Naive B cell (primary cell): Measurements from ENCODE around the gene PTPRD. TPM values are rescaled to one million over a fixed set of nuclear protein-coding genes. Genes with fewer than 3 reads are reported as not detected.

Source experiments
- ATAC-seq, 2 donors: fragments of 150-1000 bp; cut with Tn5 transposase; 2 replicates each; pipeline ENCODE4 v1.10.0; 2021; ENCODE audit warnings: low read depth in 2 of 2, mild to moderate bottlenecking in 2 of 2, moderate library complexity in 2 of 2
- DNase-seq: peaks from one replicate; pipeline ENCODE4 v3.0.0; 2022
- H3K27ac Mint-ChIP-seq, 6 donors: one replicate each; pipeline ENCODE4 v1.8.0; 2020 to 2022; ENCODE audit warnings: mild to moderate bottlenecking in 6 of 6, mixed read lengths in 6 of 6, moderate library complexity in 5 of 6, inconsistent platforms in 2 of 6
- H3K27me3 Mint-ChIP-seq, 3 donors: one replicate each; pipeline ENCODE4 v1.8.0; 2021 to 2022; ENCODE audit warnings: mixed read lengths in 3 of 3, mild to moderate bottlenecking in 1 of 3
- H3K36me3 Mint-ChIP-seq, 2 donors: one replicate each; pipeline ENCODE4 v1.8.0; 2020 to 2022; ENCODE audit warnings: mixed read lengths in 2 of 2, inconsistent platforms in 1 of 2, mild to moderate bottlenecking in 1 of 2
- H3K4me1 Mint-ChIP-seq, 3 donors: one replicate each; pipeline ENCODE4 v1.8.0; 2020 to 2022; ENCODE audit warnings: mixed read lengths in 3 of 3, inconsistent platforms in 1 of 3, mild to moderate bottlenecking in 1 of 3, moderate library complexity in 1 of 3
- H3K4me3 Mint-ChIP-seq, 8 donors: one replicate each; pipeline ENCODE4 v1.8.0; 2020 to 2022; ENCODE audit warnings: mild to moderate bottlenecking in 8 of 8, mixed read lengths in 8 of 8, moderate library complexity in 8 of 8, inconsistent platforms in 2 of 8
- H3K9me3 Mint-ChIP-seq, 7 donors: one replicate each; pipeline ENCODE4 v1.8.0; 2020 to 2022; ENCODE audit warnings: mixed read lengths in 7 of 7, mild to moderate bottlenecking in 5 of 7, inconsistent platforms in 2 of 7, moderate library complexity in 1 of 7
- polyA plus RNA-seq, 6 donors: library from polyadenylated mRNA; unstranded; fragments of 300-500 nt; fragmentation: Illumina TruSeq; gene quantifications; one replicate each; pipeline ENCODE4 v1.2.3, GENCODE V29; 2021; ENCODE audit warnings: low read depth in 6 of 6

Gene PTPRD
- polyA plus RNA-seq, 6 donors from 2014 or later, result not detected

DNA sequence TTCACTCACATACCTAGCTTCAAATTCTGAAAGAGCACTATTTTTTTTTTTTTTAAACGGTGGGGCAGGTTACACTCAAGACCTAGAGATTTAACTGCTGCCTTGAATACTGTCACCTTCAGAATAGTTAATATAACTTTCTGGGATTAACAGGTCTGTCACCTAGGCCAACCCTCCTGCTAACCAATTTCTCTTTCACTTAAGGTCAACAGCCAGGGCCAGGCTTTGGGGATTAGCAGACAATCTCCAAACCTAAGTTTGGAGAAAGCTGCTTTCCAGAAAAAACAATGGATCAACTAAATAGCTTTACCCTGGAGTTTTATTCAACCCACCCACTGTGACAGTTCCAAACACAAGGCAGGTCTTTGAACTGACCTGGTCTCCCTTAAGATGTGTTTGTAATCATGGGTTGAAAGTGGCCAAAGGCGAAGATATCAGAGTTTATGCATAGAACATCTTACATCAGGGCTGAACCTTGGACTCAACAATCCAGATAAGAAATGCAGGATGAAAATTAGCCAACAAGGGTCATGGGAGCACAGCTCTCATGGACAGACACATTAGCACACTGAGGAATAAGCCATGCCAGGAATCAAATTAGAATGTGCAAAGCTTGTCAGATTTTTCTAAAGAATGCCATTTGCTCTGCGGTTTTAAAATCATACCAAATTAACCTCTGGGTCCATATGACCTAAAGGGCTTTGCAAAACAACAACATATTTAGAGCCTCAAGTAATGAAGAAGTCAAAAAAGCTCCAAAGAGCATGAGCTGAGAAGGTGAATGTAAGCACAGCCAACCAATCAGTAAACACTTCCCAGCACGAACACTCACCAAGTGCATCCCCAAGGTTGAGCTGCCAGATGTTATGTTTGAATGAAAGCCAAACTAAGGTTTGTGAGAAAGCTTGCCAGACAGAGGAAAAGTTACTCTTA, 2274.7 kb downstream of the PTPRD start:
- no peak for DNase-seq
- no peak for ATAC-seq
- Mint-ChIP-seq H3K27me3 (no peaks in the 10 kb centered on the region), H3K4me3 (no peak overlapping the region), H3K9me3 (no peaks in the 10 kb centered on the region), H3K27ac (no peak overlapping the region), H3K4me1 (peaks cover 0 to 6% (median 0%) of the 10 kb centered on the region in 3 donors), H3K36me3 (no peaks in the 10 kb centered on the region)

DNA sequence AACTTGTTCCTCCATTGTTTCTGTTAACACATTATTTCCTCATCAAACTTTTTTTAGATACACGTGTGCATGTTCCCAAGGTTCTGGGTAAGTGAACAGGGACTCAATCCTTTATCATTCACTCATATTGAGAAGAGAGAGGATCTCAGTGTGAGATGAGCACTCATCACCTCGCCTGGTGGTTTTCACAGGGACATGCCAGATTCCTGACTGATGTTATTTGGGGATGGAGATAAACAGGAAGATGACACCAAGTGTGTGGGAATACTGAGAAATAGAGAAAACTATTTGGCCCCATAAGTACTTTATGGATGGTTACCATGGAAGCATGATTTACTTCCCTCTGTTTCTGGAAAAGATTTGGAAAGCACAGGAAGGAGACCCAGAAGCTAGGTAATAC, 2279.9 kb downstream of the PTPRD start:
- Mint-ChIP-seq H3K27me3 (no peaks in the 10 kb centered on the region), H3K9me3 (peaks cover 0 to 4% (median 0%) of the 10 kb centered on the region in 7 donors), H3K4me1 (peaks cover 0 to 6% (median 0%) of the 10 kb centered on the region in 3 donors), H3K36me3 (no peaks in the 10 kb centered on the region), H3K27ac (no peak overlapping the region), H3K4me3 (no peak overlapping the region)
- DNase-seq (no peak), ATAC-seq (no peak)

DNA sequence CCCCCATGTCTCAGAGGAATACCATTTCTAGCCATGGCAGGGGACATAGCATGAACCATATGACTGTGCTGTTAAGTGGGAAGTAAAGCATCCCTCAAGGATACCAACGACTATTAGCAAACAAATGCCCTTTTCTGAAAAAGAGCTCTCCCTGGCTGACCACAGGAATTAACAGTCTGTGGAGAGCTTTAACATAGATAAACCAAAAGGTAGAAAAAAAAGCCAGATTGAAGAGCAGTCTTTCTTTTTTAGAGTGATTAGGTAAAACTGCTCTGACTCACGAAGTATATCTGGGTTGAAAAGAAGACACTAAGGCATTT, 2280.5 kb downstream of the PTPRD start:
- peaks cover 0 to 6% (median 0%) of the 10 kb centered on the region in 3 donors for H3K4me1 Mint-ChIP-seq
- H3K4me3 Mint-ChIP-seq, result no peak overlapping the region
- H3K36me3 Mint-ChIP-seq, result no peaks in the 10 kb centered on the region
- no peak overlapping the region for H3K27ac Mint-ChIP-seq
- DNase-seq, result no peak
- H3K27me3 Mint-ChIP-seq, result no peaks in the 10 kb centered on the region
- no peak for ATAC-seq
- H3K9me3 Mint-ChIP-seq, result peaks cover 0 to 4% (median 0%) of the 10 kb centered on the region in 7 donors

DNA sequence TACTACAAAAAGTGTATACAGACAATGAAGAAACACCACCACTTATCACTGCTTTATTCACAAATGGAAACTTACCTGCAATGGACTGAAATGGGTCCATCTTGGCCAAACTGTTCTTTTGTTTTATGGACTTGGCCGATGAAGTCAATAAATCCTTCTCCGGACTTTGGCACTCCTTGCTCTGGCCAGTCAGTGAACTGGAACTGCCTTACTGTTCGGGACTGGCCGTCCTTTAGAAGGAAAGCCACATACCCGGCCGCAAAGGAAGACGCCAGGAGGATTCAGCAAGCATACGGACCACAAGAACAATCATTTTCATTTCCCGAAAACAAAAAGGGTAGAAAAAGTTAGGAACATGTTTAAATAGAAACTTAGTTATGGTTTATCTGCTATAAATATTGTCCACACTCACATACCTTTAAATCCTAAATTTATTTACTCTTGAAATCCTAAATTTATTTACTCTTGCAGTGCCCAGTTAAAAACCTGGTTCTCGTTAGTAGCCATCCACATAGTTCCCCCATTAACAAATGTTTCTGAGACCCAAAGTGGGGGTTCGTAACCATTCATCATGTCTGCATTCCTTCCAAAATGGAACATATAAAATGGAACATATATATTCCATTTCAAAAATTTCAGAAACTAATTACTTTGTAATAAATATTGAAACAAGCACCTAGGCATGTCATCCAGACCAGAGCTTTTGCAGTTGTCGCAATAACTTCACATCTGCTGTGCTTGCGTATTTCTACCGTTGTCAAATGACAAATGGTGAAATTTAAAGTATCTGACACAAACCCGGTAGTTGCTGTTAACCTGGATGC, 2281.1 kb downstream of the PTPRD start:
- Mint-ChIP-seq H3K4me3 (no peak overlapping the region), H3K27ac (no peak overlapping the region), H3K27me3 (no peaks in the 10 kb centered on the region), H3K9me3 (peaks cover 0 to 4% (median 0%) of the 10 kb centered on the region in 7 donors), H3K4me1 (peaks cover 0 to 6% (median 0%) of the 10 kb centered on the region in 3 donors), H3K36me3 (no peaks in the 10 kb centered on the region)
- DNase-seq (no peak), ATAC-seq (no peak)

DNA sequence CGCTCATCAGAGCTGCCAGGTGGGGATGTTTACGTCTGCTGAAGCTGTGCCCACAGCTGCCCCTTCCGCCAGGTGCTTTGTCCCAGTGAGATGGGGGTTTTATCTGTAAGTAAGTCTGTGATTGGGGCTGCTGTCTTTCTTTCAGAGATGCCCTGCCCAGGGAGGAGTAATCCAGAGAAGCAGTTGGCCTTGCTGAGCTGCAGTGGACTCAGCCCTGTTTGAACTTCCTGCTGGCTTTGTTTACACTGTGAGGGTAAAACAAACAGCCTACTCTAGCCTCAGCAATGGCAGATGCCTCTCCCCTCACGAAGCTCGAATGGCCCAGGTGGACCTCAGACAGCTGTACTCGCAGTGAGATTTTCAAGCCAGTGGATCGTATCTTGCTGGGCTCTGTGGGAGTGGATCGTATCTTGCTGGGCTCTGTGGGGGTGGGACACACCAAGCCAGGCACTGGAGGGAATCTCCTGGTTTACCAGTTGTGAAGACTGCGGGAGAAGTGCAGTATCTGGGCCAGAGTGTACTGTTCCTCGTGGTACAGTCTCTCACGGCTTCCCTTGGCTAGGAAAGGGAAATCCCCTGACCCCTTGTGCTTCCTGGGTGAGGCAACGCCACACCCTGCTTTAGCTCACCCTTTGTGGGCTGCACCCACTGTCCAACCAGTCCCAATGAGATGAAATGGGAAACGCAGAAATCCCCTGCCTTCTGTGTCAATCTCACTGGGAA, 2283.1 kb downstream of the PTPRD start:
- H3K4me1 Mint-ChIP-seq, result no peaks in the 10 kb centered on the region
- H3K9me3 Mint-ChIP-seq, result peaks cover 0 to 5% (median 0%) of the 10 kb centered on the region in 7 donors
- DNase-seq, result no peak
- no peak overlapping the region for H3K4me3 Mint-ChIP-seq
- no peaks in the 10 kb centered on the region for H3K36me3 Mint-ChIP-seq
- no peaks in the 10 kb centered on the region for H3K27me3 Mint-ChIP-seq
- no peak for ATAC-seq
- H3K27ac Mint-ChIP-seq, result no peak overlapping the region

DNA sequence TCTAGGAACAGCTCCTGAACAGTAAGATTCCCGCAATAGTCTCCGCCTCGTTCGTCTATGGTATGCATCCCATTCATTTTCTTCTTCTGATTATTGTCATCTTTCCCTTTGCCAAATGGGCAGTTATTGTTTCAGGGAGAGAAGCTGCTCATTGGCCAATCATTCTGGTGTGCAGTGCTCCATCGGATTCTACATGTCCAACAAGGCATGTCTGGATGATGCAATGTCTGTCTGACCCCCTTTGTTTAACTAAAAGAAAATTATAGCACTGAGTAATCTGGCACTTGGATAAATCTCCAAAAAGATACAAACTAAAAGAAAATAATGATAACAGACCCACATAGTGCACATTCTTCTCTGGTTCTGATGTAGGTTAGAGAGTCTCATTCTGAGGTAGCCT, 2297.6 kb downstream of the PTPRD start:
- Mint-ChIP-seq H3K4me1 (no peaks in the 10 kb centered on the region), H3K27me3 (peaks cover 0 to 7% (median 0%) of the 10 kb centered on the region in 3 donors), H3K9me3 (peaks cover 0 to 14% (median 4%) of the 10 kb centered on the region in 7 donors), H3K36me3 (no peaks in the 10 kb centered on the region), H3K27ac (no peak overlapping the region), H3K4me3 (no peak overlapping the region)
- ATAC-seq (no peak), DNase-seq (no peak)

DNA sequence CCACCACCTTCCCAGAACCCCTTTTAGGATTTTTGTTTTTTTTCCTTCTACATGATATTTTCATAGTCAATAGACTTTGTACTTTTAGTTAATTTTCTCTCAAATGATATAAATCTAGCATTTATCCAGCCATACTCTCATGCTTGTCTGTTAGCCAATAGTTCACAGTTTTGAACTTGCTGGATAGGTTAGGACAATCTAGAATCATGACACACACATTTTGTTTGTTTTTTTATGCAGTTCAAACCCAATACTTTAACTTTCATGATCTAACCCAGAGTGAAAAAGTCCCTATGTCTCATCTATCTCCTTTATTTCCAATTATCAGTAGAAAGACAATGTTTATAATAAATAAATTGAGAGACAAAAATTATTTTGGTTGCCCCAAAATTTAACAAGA, 2303.5 kb downstream of the PTPRD start:
- Mint-ChIP-seq H3K27me3 (peaks cover 0 to 18% (median 8%) of the 10 kb centered on the region in 3 donors), H3K36me3 (peaks cover 4 to 8% of the 10 kb centered on the region in 2 donors), H3K27ac (no peak overlapping the region), H3K9me3 (peaks cover 5 to 44% (median 20%) of the 10 kb centered on the region in 7 donors), H3K4me1 (no peaks in the 10 kb centered on the region), H3K4me3 (no peak overlapping the region)
- DNase-seq (no peak), ATAC-seq (no peak)

DNA sequence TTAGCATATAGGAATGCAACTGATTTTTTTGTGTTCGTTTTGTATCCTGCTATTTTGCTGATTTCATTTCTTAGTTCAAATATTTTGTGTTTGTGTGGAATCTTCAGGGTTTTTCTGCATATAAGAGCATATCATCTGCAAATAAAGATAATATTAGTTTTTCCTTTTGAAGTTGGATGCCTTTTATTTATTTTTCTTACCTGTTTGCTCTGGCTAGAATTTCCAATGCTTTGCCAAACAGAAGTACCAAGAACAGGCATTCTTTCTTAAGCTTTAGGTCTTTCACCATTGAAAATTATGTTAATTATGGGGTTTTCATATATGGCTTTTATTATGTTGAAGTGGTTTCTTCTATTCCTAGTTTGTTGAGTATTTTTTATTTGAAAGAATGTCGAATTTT, 2308.1 kb downstream of the PTPRD start:
- Mint-ChIP-seq H3K4me1 (no peaks in the 10 kb centered on the region), H3K36me3 (peaks cover 4 to 8% of the 10 kb centered on the region in 2 donors), H3K4me3 (no peak overlapping the region), H3K9me3 (peaks cover 5 to 24% (median 18%) of the 10 kb centered on the region in 7 donors), H3K27me3 (peaks cover 0 to 12% (median 8%) of the 10 kb centered on the region in 3 donors), H3K27ac (no peak overlapping the region)
- no peak for DNase-seq
- no peak for ATAC-seq

DNA sequence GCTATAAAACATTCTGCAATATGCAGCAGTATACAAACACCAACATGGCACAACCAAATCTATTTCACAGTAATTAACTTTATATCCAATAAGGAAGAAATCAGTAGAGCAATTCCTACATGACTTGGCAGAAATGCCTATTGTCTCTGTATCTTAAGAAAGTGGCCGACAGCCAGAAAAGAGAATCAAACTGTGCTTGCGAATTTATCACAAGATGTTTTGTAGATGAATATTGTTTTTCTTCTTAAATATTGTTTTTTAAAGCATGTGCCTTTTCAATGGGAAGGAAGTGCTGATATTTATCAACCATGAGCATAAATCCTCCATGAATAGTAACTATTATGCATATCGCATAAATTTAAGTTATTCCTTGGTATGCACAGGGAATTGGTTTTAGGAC, 2311.5 kb downstream of the PTPRD start:
- no peak overlapping the region for H3K4me3 Mint-ChIP-seq
- ATAC-seq, result no peak

DNA sequence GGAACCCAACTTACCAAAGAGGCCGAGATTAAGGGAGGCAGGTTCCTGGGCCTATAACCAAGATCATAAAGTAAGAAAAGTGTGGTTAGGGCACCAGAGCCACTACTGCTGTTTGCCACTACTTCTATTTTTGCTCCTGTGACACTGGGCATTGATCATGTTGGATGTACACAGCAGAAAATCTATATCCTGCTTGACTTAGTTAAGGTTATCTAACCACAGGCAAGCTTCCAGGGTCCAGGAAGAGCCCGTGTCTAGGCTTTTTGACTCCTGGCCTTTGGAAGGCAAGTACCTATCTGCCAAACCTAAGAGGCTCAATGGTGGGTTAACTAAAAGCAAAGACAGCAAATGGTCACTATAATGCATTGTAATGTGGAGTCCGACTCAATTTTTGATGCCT, 2315.8 kb downstream of the PTPRD start:
- Mint-ChIP-seq H3K9me3 (peaks cover 0 to 2% (median 0%) of the 10 kb centered on the region in 7 donors), H3K27me3 (peaks cover 0 to 6% (median 0%) of the 10 kb centered on the region in 3 donors), H3K36me3 (no peaks in the 10 kb centered on the region), H3K27ac (no peak overlapping the region), H3K4me1 (no peaks in the 10 kb centered on the region), H3K4me3 (no peak overlapping the region)
- ATAC-seq, result no peak
- DNase-seq, result no peak

More for the DNA sequence above, 2311.5 kb downstream of the PTPRD start:
- Mint-ChIP-seq H3K27ac (no peak overlapping the region), H3K9me3 (peaks cover 0 to 7% (median 0%) of the 10 kb centered on the region in 7 donors), H3K4me1 (no peaks in the 10 kb centered on the region), H3K36me3 (no peaks in the 10 kb centered on the region), H3K27me3 (no peaks in the 10 kb centered on the region)
- no peak for DNase-seq

DNA sequence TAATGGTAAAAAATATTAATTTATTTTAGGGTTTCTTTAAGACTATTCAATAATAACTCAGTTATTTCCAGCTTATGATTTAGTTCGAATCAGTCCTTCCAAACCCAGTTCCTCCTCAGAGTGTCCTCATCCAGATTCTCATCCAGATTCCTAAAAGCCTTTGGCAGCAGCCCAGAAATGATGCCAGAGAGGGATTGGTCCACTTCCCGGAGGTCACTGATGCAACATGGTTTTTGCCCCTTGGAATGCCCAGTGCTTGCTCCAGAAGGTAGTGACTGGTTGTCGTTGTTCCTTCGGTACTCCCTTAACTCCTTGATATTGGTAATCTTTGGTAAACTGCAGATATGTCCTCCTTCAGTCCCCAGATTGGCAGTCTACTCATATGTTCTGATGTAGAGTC, 2320.1 kb downstream of the PTPRD start:
- H3K36me3 Mint-ChIP-seq, result no peaks in the 10 kb centered on the region
- H3K4me3 Mint-ChIP-seq, result no peak overlapping the region
- peaks cover 0 to 2% (median 0%) of the 10 kb centered on the region in 7 donors for H3K9me3 Mint-ChIP-seq
- ATAC-seq, result no peak
- H3K27ac Mint-ChIP-seq, result no peak overlapping the region
- DNase-seq, result no peak
- no peaks in the 10 kb centered on the region for H3K4me1 Mint-ChIP-seq
- H3K27me3 Mint-ChIP-seq, result peaks cover 0 to 6% (median 0%) of the 10 kb centered on the region in 3 donors

DNA sequence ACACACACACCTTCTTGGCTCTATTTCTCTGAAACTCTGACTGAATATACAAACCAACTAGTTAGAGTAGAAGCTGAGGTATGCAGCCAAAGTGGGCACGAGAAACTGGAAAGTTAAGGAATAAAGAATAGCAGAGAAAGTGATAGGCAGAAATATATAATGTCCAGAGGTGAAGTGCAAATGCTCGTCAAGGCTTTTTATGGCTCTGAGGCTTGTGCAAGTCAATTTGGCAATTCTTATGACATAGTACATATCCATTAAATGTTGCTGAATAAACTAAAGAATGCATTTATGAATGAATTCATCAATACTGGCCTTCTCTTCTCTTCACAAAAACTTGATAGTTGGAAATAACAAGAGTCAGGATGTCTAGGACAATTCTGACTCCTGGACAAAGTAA, 2323.1 kb downstream of the PTPRD start:
- ATAC-seq (no peak), DNase-seq (no peak)
- no peaks in the 10 kb centered on the region for H3K4me1 Mint-ChIP-seq
- H3K4me3 Mint-ChIP-seq, result no peak overlapping the region
- no peaks in the 10 kb centered on the region for H3K36me3 Mint-ChIP-seq
- H3K27me3 Mint-ChIP-seq, result peaks cover 0 to 17% (median 12%) of the 10 kb centered on the region in 3 donors
- H3K9me3 Mint-ChIP-seq, result peaks cover 0 to 4% (median 0%) of the 10 kb centered on the region in 7 donors
- no peak overlapping the region for H3K27ac Mint-ChIP-seq

DNA sequence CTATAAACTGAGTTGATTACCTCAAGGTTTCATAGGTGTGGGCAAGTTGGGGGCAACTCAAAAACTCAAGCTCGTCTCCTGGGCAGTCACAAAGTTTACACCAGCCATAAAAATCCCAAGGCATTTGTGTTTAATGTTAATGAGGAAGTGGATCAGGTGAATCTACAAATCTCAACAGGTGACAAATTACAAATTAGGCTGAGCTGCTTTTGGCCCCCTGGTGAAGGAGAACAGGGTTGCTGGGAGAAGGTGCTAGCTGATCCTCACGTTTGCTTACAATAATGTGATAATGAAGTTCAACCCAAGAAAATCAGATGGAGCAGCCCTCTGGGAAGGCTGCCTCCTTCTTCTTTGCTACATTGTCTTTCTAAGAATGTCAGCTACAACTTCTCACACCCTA, 2324.8 kb downstream of the PTPRD start:
- DNase-seq (no peak), ATAC-seq (no peak)
- Mint-ChIP-seq H3K36me3 (no peaks in the 10 kb centered on the region), H3K4me3 (no peak overlapping the region), H3K27ac (no peak overlapping the region), H3K27me3 (peaks cover 0 to 17% (median 9%) of the 10 kb centered on the region in 3 donors), H3K4me1 (no peaks in the 10 kb centered on the region), H3K9me3 (peaks cover 0 to 3% (median 0%) of the 10 kb centered on the region in 7 donors)
